Measurements from ENCODE around the gene SCRT2.

SCRT2 gene

DNA sequence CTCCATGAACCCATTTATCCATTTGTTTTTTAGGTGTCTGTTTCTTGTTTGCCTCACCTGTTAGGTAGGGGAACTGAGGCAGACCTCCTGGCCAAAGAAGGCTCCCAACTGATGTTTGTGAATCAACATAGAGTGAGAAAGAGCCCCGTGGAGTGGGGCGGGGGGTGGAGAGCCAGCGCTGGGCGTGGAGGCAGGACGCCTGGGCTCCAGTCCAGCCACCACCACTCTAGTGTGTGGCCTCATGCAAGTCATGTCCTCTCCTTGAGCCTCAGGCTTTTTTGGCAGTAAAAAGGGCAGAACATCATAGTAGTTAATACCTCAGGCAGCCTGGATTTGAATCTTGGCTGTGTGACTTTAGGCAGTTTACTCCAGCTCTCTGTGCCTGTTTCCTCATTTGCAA is 42.2 kb upstream of the SCRT2 start:
- TF ChIP-seq, protein P1, sequence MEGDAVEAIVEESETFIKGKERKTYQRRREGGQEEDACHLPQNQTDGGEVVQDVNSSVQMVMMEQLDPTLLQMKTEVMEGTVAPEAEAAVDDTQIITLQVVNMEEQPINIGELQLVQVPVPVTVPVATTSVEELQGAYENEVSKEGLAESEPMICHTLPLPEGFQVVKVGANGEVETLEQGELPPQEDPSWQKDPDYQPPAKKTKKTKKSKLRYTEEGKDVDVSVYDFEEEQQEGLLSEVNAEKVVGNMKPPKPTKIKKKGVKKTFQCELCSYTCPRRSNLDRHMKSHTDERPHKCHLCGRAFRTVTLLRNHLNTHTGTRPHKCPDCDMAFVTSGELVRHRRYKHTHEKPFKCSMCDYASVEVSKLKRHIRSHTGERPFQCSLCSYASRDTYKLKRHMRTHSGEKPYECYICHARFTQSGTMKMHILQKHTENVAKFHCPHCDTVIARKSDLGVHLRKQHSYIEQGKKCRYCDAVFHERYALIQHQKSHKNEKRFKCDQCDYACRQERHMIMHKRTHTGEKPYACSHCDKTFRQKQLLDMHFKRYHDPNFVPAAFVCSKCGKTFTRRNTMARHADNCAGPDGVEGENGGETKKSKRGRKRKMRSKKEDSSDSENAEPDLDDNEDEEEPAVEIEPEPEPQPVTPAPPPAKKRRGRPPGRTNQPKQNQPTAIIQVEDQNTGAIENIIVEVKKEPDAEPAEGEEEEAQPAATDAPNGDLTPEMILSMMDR (IDR thresholded peaks at IDR 0.05; ENCODE audit: insufficient read depth, low read depth, low read length, missing control alignments): no peak
- no peak for DNase-seq (ENCODE audit: low read depth)
- H3K4me3 ChIP-seq (ENCODE audit: low read length): no peak overlapping the region

DNA sequence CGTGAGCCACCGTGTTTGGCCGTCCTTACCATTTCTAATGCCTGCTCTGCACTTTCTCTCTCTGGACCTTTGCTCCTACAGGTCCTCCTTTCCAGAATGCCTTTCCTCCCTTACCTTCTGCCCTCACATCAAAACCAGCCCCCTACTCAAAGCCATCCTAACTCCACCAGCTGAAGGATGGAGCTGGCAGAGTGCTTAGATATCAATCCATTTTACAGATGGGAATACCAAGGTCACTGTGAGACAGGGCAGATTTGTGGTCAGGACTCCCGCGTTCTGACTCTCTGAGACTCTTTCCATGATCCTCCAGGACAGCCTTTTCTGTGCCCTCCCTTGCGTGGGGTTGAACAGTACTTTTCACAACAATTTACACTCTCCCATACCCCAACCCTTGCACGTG is 41.7 kb upstream of the SCRT2 start:
- no peak for DNase-seq (ENCODE audit: low read depth)
- TF ChIP-seq, protein P1 (IDR thresholded peaks at IDR 0.05; ENCODE audit: insufficient read depth, low read depth, low read length, missing control alignments): no peak
- no peak overlapping the region for H3K4me3 ChIP-seq (ENCODE audit: low read length)

DNA sequence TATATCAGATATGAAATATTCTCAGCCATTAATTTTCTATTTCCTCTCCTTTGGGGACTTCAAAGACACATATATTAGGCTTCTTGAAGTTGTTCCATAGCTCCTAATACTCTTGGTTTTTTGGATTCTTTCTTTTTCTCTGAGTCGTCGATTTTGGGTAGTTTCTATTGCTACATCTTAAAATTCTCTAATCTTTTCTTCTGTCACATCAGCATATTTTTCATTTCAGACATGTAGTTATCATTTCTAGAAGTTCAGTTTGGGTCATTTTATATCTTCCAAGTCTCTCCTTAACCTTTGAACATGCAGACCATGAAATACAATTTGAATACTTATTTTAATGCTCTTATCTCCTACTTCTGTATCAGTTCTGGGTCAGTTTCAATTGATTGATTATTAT is 38.9 kb upstream of the SCRT2 start:
- no peak for DNase-seq (ENCODE audit: low read depth)
- TF ChIP-seq, protein P1 (IDR thresholded peaks at IDR 0.05; ENCODE audit: insufficient read depth, low read depth, low read length, missing control alignments): no peak
- no peak overlapping the region for H3K4me3 ChIP-seq (ENCODE audit: low read length)

DNA sequence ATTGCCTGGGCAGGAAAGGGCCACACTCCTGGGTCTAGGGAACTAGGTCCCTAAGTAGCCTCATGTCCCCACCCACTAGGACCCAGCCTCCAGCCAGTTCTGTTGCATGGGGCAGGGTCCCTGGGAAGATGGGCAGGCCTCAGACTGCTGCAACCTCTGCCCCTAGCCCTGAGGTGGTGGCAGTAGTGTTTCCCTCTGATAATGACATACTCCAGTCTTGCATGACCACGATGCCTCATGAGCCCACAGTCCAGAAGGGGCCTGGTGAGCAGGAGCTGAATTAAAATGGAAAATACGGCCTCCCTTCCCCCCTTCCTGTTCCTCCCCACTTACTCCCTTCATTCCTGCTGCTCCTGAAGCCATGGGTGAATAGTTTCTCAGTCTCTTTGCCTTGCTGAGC is 36.0 kb upstream of the SCRT2 start:
- no peak for DNase-seq (ENCODE audit: low read depth)
- H3K4me3 ChIP-seq (ENCODE audit: low read length): no peak overlapping the region
- TF ChIP-seq, protein P1 (IDR thresholded peaks at IDR 0.05; ENCODE audit: insufficient read depth, low read depth, low read length, missing control alignments): no peak

DNA sequence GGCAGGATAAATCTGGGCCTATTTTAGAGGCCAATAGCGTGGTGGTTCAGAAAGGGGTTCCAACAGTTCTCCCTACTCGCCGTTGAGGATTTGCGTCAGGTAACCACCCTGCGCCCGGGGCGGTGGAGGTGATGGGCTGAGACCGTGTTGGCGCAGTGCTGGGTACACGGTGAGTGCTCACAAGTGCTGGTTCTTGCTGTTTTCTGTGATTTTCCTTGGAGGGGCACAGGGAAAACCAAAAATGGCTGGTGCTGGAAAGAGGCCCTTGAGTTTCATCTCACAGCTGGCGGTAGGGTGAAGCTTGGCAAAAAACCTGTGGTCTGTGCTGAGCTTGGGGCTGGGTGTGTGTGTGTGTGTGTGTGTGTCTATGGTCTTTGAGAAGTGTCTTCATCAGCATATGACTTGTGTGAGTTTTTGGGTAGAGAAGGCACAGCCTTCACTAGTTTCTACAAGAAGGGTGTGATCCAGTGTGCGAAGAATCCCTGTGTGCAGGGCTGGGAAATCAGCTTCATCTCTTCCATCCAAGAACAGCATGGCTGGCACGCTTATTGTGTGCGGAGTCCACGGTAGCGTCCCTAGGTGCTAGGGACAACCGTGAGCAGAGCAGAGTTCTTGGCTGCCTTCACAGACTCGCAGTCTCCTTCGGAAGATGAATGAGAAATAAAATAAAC is 35.3 kb upstream of the SCRT2 start:
- DNase-seq (ENCODE audit: low read depth): no peak
- no peak overlapping the region for H3K4me3 ChIP-seq (ENCODE audit: low read length)
- TF ChIP-seq, protein P1 (IDR thresholded peaks at IDR 0.05; ENCODE audit: insufficient read depth, low read depth, low read length, missing control alignments): no peak

DNA sequence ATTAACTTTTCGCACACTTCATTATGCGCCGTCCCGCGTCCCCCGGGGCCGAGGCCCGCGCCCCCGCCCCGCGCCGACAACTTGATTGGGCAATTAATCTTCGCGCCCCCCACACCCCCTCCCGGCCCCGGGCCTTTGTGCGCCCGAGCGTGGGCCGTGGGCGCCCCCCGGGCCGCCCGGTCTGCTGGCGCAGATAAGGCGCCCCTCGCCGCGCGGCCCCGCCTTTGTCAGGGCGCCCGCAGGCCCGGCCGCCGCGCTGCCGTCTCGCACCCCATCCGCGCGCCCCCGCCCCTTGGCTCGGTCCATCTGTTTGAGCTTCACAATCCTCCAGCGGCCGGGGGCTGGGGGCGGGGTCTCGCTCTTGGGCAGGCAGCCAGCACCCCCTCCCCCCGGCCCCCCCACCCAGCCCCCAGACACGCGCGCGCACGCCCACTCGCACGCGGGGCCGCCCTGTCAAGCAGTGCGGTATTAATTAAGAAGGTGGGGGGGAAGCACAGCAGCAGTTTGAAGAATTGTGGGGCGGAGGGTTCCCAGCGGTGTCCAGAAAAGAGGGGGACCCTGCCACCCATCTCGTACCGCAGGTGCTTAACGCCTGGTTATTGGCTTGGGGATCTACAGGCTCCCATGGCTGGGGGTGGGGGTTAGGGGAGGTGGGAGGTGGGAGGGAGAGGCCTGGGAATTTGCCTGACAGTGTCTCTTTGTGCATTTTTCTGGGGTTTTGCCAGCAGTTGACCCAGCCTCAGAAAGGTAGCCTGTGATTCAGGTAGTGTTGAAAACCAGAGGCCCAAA is 34.6 kb upstream of the SCRT2 start:
- DNase-seq (ENCODE audit: low read depth): no peak
- H3K4me3 ChIP-seq (ENCODE audit: low read length): no peak overlapping the region
- TF ChIP-seq, protein P1 (IDR thresholded peaks at IDR 0.05; ENCODE audit: insufficient read depth, low read depth, low read length, missing control alignments): no peak
